AG10803 (cell line): ENCODE data around the gene CNGB1.
"Not testable (repeated sequence)": the region's sequence is repeated elsewhere in the genome, so short reads cannot be mapped to it uniquely, and the experiment has no call there.

Experiments
- DNase-seq: peaks from one replicate; pipeline ENCODE4 v3.0.0; 2010; ENCODE audit warnings: low read depth
- H3K4me3 ChIP-seq: 2 replicates; pipeline ENCODE4 v1.5.1; 2011; ENCODE audit warnings: mild to moderate bottlenecking, low read length, control low read depth
- TF ChIP-seq, protein P1 (sequence below): conservative IDR thresholded peaks from 2 replicates; pipeline ENCODE4 v1.5.1; 2011; ENCODE audit warnings: mild to moderate bottlenecking, low read length, control low read depth, inconsistent platforms

Gene CNGB1

DNA sequence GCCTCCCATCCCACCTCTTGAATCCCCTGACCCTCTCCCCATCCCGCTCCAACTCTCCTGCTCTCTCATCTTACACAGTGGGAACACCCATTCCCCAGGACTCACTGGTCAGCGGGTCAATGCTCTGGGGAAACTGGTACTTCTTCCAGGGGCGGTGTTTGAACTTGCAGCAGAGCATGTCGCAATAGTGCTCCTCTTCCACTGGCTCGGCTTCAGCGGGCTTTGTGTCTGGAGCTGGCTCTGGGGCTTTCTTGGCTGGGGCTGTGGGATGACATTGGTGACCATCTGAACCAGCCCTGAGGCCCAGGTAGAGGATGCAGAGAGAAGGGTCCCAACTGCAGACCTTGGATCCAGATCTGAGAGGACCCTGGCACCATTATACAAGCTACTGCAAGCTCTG is 51.9 kb downstream of the CNGB1 start:
- DNase-seq = no peak
- H3K4me3 ChIP-seq = no peak overlapping the region
- TF ChIP-seq, protein P1, sequence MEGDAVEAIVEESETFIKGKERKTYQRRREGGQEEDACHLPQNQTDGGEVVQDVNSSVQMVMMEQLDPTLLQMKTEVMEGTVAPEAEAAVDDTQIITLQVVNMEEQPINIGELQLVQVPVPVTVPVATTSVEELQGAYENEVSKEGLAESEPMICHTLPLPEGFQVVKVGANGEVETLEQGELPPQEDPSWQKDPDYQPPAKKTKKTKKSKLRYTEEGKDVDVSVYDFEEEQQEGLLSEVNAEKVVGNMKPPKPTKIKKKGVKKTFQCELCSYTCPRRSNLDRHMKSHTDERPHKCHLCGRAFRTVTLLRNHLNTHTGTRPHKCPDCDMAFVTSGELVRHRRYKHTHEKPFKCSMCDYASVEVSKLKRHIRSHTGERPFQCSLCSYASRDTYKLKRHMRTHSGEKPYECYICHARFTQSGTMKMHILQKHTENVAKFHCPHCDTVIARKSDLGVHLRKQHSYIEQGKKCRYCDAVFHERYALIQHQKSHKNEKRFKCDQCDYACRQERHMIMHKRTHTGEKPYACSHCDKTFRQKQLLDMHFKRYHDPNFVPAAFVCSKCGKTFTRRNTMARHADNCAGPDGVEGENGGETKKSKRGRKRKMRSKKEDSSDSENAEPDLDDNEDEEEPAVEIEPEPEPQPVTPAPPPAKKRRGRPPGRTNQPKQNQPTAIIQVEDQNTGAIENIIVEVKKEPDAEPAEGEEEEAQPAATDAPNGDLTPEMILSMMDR = no peak

DNA sequence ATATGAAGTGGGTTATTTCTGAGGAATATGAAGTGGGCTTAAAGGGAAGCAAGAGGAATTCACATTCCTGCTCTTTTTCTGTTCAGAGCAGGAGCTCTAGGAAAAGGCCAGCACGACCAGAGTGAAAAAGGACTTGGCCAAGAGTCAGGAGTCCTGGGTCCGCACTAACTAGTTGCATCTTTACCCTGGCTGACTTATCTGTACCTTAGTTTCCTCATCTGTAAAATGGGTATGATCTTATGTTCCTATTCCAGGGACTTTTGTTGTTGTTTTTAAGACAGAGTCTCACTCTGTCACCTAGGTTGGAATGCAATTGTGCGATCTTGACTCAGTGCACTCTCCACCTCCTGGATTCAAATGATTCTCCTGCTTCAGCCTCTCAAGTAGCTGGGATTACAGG is 52.5 kb downstream of the CNGB1 start:
- TF ChIP-seq, protein P1 = no peak
- DNase-seq = no peak
- H3K4me3 ChIP-seq = no peak overlapping the region

DNA sequence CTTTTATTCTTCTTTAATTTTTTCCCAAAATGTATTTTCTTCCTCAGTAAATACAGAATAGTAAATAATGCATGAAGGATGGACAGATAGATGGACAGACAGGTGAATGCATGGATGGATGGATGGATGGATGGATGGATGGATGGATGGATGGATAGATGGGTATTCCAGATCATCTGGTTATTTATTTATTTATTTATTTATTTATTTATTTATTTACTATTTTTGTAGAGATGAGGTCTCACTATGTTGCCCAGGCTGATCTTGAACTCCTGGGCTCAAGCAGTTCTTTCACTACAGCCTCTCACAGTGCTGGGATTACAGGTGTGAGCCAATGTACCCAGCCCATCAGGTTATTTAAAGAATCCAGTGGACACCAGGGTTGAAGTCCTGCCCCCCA is 53.0 kb downstream of the CNGB1 start:
- not testable (repeated sequence) for DNase-seq, H3K4me3 ChIP-seq

DNA sequence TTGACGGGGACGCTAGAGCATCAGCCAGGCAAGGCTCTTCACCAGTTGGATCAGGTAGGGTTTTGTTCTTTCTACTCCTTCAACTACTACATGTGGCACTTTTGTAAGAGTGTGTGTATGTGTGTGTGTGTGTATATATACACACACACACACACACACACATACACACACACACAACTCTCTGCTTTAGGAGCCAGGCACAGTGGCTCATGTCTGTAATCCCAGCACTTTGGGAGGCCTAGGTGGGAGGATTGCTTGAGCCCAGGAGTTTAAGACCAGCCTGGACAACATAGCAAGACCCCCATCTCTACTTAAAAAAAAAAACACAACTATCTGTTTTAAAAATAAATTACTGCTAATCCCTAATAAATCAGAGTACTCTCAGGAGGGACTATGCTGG is 53.4 kb downstream of the CNGB1 start:
- not testable (repeated sequence) for DNase-seq, H3K4me3 ChIP-seq

DNA sequence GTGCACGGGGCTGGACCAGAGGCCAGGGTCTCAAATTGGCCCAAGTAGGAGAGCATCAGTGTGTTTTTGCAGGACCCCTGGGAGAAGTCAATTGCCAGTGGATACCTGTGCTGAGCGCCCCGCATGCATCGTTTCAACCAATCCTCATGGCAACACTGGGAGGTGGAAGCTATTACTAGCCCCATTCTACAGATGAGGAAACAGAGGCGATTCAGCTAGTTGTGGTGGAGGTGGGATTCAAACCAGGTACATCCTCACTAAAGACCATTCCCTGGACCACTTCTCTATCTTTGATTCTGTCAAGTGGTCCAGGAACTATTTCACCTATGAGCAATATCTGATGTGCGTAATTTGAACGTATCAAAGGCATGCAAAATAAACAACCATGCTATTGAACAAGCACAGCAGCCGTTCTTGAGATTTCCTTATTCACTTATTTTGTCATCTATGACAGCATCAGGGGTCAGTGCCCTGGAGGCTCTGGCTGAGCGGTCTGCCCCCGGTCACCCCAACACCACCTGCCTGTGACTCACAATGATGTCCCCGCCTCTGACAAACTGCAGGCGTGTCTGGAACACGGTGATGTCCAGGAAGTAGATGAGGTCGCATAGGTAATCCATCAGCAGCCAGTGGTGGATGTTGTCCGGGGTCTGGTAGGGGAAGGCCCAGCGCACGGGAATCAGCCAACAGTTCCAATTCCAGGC is 54.0 kb downstream of the CNGB1 start:
- H3K4me3 ChIP-seq = no peak overlapping the region
- DNase-seq = no peak
- TF ChIP-seq, protein P1 = no peak

DNA sequence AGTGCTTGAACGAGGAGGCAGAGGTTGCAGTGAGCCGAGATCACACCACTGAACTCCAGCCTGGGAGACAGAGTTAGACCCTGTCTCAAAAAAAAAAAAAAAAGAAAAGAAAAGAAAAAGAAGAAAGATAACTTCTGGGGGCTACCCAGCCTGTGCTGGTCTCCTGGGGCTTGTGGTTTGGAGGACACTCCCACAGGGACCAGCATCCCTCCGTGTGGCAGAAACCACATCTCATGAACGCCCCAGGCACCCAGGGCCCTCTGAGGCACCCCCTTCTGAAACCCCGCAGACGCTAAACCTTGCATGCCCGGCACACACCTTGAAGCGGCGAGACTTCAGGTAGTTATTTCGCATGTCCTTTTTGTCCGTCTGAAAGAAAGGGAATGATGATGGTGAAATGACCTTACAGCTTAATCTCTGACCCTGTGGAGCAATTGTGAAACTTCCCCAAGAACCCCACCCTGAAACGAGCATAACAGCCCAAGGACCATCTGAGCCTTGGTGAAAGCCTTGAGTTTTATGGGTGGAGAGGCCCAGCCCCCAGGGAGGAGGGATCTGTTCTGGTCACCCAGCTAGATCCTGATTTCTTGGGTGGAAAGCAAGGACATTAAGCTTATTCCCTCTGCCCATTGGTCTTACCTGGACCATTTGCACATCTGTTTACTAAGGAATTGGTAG is 55.0 kb downstream of the CNGB1 start:
- no peak overlapping the region for H3K4me3 ChIP-seq
- TF ChIP-seq, protein P1 = no peak
- DNase-seq = no peak

DNA sequence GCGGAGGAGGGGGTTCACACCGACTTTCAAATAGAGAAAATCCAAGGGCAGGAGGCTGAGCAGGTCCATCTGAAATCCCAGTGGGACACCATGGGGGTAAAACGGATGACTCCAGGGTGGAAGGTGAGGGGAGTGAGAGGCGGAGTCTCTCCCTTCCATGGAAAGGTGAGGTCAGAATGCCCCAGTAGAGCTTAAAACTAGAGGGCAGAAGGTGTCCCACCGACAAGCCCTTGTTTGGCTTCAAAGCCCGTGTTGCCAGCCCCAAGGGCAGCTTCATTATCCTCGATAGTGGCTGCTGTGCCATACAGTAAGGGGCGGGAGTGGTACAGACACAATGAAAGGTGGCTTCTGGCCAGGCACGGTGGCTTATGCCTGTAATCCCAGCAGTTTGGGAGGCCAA is 55.7 kb downstream of the CNGB1 start:
- no peak for DNase-seq
- no peak overlapping the region for H3K4me3 ChIP-seq
- TF ChIP-seq, protein P1 = no peak
